HG02610 (cell line): ENCODE data around the gene C10orf71.

ENCODE experiments used
- ATAC-seq: cut with Tn5 transposase; IDR thresholded peaks from one replicate; pipeline ENCODE4 v1.9.1; 2021; ENCODE audit warnings: mild to moderate bottlenecking, moderate library complexity; ENCODE audit not compliant: unreplicated experiment

C10orf71 gene

DNA sequence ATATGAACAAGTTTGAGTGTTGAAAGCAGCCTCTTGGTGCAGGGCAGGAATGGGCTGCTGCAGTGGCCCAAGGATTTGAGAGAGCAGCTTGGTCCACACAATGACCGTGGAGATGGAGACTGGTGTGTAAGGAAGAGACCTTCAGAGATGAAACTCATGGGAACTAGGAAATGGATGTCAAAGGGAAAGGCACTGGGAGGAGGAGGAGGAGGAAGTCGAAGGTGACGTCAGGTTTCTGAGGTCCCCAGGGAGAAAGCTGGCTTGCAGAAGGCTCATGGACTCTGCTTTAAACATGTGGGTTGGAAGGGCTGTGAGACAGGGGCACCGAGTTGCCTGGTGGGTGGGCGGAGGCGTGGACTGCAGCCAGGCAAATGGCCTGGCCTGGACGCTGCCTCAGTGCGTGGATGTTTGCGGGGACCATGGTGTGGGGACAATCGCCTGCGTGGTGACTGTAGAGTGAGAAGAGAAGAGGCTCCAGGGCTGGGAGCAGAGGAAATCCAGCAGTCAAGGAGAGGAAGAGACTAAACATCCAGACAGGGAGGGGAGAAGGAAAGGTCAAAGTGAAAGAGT, 14.6 kb downstream of the C10orf71 start:
- no peak for ATAC-seq

GRCh38 chr10:49314806-49315205, 15.8 kb downstream of the C10orf71 start:
- ATAC-seq, result no peak

DNA sequence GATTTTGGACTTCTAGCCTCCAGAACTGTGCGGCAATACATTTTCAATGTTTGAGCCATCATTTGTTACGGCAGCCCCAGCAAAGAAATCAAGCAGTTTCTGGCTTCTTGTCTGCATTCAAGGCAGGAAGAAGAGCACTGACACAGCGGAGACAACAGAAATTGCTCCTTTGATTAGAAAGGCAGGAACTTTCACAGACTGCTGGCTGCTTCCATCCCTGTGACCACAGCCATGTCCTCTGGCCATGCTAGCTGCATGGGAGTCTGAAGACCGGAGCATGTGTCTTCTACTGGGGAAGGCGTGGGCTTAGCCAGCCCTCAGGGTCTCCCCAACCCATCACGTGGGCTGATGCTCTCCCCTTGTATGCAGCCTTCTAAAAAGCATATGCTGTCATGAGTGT, 19.1 kb downstream of the C10orf71 start:
- no peak for ATAC-seq

GRCh38 chr10:49318755-49319154, 19.8 kb downstream of the C10orf71 start:
- ATAC-seq, result no peak

DNA sequence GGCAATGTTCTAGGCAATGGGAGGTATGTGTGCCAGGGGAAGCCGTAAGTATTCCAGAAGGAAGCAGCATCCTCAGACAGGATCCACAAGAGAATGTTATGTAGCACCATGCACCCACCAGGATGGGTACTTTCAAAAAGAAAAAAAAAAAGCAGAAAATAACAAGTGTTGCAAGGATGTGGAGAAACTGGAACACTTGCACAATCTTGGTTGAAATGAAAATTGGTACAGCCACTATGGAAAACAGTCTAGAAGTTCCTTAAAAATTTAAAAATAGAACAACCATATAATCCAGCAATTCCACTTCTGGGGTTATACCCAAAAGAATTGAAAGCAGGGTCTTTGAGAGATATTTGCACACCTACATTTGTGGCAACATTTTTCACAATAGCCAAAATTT, 20.2 kb downstream of the C10orf71 start:
- ATAC-seq, result no peak

DNA sequence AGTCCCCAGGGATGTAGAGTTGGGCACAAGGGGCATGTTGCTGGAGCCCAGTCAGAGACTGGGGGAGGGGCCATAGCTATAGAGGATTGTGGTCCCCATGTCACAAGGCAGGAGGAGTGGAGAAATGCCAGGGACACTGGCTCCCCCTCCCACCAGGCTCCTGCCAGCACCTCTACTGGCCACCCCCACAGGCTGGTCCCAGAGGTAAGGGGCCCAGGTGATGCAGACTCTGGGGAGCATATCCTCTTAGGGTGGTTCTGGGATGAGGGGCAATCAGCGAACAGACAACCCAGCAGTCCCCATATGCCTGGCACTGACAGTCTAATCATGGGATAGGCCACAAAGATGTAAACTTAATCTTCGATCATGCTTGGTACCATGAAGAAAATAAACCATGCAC, 21.2 kb downstream of the C10orf71 start:
- ATAC-seq, result no peak

DNA sequence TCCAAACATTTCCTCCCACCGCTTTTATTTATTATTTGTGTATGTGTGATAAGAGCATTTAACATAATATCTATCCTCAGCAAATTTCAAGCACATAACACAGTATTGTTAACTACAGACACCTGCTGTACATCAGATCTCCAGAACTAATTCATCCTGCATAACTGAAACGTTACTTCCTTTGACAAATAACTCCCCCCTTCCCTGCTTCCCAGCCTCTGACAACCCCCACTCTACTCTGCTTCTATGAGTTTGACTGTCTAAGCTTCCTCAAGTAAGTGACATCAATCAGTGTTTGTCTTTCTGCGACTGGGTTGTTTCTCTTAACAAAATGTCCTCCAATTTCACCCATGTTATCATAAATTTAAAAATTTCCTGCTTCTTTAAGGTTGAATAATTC, 22.1 kb downstream of the C10orf71 start:
- no peak for ATAC-seq

DNA sequence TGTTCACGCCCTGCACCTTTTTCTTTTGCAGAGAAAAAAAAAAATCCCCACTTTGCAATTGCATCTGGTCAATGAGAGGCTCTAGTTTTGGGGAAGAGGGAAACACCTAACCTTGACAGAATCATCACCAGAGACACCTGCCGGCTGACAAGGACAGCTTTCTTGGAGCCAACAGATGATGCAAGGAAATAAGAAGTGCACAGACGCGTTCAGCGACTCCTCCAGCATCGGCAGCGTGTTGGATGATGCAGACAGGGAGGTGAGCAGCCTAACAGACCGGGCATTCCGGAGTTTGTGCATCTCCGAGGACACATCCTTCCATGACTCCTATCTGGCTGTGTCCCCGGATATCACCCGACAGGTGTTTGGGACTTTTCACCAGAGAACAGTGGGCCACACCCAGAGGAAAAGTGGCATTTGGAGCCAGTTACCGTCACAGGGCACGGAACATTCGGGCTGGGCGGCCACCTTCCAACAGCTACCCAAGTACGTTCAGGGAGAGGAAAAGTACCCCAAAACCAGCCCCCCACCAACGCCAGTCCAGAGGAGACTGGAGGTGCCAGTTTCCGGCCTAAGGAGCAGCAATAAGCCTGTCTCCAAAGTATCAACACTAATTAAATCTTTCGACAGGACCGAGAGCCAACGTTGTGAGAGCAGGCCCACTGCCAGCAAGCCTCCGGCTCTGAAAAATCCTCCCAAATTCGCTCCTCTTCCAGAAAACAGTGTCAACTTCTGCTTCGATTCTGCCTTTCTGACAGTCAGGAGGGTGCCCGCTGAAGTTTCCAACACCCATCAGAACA, 23.6 kb downstream of the C10orf71 start:
- ATAC-seq, result no peak

DNA sequence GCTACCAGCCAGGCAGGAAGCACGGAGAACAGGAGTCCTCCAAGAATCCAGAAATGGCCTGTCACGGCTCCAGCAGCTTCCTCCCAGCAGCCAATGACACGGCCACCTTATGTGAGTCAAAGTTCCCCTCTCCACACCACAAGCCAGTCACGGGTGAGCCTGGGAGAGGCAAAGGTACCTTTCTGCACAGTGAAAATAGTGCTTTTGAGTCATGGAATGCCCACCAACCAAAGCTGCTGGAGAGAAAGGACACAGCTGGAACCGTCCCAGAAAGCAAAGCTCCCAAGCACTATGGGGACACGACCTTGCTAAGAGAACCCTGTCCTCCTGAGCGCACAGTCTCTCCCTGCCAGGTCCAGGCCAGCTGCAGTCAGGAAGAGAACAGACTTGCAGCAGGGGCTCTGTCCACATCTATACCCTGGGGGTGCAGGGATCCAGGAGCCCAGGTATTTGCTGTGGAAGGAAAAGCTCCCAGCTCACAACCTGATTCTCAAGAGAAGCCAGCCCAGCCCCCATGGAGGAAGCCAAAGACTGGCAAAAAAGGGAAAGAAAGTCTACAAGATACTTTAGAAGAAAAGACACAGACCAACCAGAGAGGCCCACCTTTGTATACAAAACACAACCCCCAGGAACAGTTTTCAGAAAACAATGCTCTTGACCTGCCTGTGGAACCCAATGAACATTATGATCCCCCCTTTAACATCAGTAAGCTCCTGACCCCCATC, 24.4 kb downstream of the C10orf71 start:
- no peak for ATAC-seq

GRCh38 chr10:49323896-49324270, 24.9 kb downstream of the C10orf71 start:
- ATAC-seq, result no peak

GRCh38 chr10:49324711-49325110, 25.7 kb downstream of the C10orf71 start:
- ATAC-seq, result no peak

DNA sequence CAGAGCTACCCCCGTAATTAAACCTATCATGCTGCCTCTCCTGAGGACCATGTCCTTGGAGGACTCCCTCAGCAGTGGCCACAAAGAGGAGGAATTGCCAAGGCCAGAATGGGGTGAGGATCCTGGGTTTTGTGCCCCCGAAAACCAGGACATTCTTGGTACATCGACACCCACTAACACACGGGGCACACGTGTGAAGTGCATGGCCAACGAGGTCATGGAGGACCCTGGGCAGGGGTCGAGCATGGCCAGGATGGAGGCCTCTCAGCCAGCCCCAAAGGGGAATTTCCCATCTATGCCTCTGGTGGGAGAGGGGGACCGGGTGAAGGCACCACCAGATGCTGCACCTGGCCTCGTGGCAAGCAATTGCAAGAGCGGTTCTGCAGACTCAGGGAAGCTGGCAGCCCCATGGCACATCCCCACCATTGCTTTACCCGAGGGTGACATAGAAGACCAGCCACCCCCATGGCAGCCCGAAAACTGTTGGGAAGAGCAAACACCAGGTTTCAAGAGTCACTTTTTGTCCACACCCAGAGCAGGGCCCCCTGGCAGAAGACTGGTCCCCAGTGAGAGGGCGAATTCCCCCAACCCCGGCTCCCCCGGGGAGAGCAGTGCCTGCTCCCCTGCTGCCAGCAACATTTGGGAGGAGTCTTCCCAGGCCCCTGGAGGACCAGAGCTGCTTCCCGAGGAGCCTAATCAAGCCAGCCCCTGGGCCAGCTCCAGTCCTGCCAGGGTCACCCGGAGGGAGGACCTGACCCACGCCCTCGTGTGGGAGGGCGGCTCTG, 26.4 kb downstream of the C10orf71 start:
- ATAC-seq, result no peak

DNA sequence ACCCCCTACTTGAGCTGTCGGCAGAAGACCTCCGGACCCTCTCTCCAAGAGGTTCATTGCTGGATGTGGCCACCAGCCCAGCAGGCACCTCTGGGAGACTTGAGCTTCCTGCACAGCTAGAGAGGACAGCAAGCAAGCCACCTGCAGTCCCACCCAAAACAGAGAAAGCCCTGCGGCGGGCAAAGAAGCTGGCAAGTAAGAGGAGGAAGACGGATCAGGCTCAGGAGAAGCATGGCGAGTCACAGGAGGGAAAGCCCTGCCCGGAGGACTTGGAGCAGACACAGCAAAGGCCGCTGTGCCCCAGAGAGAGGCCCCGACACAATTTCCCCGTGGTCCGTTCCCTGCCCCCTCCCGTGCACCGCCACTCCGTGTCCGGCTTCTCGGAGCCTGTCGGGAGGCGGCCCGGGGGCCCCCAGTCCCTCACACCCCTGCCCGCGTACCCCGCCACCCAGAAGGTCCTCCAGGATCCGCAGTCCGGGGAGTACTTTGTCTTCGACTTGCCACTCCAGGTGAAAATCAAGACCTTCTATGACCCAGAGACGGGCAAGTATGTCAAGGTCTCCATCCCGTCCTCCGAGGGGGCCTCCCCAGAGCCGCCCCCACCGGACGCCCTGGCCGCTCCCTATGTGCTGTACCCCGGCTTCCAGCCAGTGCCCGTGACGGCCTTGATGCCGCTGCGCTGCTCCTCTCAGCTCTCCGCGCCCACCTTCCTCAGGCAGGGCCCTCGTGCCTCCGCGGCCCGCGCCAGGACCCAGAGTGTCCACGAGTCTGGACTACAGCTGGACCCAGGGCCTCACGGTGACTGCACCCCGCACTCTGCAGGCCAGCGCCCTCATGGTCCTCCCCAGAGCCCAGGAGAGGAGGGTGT, 27.2 kb downstream of the C10orf71 start:
- no peak for ATAC-seq

DNA sequence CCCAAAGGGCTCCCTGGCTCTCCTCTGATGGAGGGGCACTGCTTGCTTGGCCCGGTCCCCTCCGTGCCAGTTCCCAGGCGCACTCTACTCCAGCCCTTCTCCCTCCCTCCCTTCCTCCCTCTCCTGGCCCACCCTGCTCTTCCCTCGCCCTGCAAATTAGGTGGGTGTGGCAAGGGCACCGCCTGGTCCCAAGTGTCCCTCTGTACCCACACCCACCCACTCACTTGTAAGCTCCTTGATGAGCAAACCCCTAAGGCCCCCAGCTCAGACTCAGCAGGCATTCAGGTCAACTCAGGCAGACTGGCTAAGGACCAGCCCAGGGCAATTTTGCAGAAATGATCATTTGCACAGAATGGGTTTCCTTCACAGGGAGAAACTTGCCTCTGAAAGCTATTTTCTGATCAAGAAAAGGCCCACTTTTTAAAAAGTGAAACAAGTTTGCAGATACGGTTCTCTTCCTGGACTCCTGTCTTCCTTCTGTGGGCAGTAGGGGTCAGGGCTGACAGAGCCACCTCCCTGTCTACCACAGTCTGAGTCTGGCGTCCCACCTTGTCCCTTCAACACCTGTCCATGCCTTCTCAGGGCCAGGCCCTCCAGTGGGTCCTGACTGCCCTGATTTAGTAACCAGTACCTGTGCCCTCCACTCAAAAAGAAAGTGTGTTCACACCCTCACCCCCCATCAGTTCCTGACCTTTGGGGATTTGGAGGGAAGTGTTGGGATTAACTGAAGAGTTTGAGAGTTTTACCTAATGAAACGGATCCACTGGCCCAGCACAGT, 28.3 kb downstream of the C10orf71 start:
- no peak for ATAC-seq

DNA sequence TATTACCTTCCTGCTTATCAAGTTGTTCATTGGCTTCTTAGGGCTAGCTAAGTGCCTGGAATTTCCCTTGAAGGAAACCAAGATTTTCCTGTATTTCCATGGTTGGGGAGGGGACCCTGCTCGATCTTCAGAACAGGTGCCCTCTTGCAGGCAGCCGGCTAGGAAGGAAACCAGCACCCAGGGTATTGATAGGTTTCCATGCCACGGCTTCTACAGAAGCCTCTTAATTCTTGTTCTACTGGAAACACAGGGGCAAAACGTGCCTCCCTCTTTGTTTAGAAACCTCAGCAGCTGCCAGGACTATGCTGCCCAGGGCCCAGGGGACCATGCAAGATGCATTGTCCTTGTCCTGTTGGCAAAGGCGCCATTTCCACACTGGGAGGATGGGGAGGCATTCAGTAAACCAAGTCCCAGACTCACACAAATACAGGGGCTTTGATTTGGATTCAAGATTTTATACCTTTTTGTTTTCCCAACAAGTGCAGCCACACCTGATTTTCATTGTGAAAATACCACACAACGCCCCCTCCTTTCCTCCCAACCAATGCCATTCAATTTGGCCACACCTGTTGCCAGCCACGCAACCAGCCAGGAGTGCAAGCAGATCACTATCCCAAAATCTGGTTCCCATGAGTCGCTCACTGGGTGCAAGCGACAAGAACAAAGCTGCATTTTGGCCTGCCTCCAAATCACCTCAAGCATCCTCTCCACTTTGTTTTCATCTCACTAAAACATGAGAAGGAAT, 29.6 kb downstream of the C10orf71 start:
- no peak for ATAC-seq

DNA sequence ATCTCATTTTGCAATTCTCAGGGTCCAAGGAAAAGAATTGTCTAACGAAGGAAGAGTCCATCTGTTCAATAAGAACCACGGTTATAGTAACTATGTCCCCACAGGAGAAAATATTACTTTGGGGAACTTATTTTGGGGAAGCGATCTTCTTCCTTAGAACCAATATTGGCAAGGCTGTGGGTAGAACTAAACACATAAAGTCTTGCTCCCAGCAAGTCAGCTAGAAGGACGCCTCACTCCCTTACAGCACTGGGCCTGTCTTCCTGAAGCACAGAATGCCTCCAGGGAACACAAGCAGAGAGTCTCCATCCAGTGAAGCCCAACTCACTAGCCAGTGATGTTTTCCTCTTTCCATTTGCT, 30.2 kb downstream of the C10orf71 start:
- ATAC-seq, result no peak

DNA sequence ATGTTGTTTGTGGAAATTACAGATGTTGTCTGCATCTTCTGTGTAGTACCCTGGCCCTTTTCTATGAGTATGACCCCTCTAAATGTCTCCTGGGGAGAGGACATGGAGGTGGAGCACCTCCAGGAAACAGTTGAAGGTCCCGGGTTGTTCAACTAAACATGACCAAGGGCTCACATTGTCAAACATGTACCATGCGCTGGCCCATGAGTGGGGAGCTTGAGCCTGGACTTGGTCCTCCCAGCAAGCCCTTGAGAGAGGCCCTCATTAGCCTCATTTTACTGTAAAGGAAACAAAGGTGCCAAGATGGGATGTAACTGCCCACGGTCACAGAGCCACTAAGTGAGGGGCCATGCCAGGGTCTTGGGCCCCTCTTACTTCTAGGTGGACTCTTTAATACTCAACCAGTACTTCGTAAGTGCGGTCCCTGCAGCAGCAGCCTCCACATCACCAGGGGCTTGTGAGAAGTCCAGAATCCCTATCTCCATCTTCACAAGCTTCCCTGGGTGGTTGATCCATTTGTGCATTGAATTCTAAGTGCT, 31.2 kb downstream of the C10orf71 start:
- ATAC-seq, result no peak

DNA sequence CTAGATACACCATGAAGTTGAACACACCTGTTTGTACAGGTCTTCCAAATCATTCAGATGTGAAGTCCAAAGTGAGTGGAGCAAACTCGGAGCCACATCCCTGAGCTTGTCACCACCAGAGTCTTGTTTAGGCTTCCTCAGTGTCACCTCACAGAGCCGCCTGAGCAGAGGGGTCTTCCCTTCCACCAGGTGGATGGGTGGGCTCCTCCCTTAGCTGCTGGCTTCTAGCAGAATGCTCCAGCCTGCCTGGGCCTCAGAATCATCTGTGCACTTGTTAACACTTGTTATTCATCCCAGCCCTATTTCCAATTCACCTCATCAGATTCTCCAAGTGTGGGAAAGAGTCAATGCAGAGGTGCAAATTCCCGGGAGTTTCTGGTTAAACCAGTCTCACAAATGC, 32.5 kb downstream of the C10orf71 start:
- no peak for ATAC-seq

DNA sequence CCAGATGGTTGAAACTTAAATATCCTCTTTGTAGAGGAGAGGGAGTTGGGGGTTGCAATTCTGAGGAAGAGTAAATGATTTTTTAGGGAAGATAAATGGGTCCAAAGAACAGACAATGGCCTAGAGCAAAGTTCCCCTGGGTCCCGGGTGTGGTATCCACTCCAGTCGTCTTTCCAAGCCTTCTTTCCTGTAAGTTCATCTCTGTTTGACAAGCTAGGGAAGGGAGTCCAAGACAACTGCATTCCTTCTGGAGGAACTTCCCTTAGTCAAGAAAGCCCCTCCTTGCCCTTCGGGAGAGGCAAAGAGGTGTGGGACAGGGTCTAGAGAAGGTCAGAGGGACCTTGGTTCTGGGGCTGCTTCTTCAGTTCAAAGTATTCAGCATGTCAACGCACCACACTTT, 33.4 kb downstream of the C10orf71 start:
- ATAC-seq, result no peak
